NCI-H748 treated with DMSO at 0.1 percent for 48 hours (cell line): Measurements from ENCODE around the gene PDXDC1.
"Not testable (repeated sequence)": the region's sequence is repeated elsewhere in the genome, so short reads cannot be mapped to it uniquely, and the experiment has no call there.

ENCODE experiments used
- DNase-seq: peaks from one replicate; lab custom pipeline; 2025; lab: John Stamatoyannopoulos, UW

The PDXDC1 gene

DNA sequence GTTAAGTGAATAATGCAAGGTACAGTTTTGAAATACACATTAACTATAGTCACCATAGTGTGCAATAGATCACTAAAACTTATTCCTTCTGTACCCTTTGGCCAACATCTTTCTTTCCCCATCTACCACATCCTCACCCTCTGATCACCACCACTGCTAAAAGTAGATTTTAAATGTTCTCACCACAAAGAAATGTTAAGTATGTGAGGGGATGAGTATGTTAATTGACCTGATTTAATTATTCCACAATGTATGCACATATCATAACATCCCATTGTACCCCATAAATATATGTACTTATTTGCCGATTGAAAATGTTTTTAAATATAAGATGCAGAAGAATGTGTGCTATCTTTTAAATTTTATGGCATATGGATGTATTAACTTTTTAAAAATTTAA, 188.2 kb downstream of the PDXDC1 start:
- not testable (repeated sequence) for DNase-seq

- DNase-seq, result not testable (repeated sequence)
These were observed 191.4 kb downstream of the PDXDC1 start for GRCh38 chr16:15166177-15166576.

GRCh38 chr16:15168303-15168702, 193.5 kb downstream of the PDXDC1 start:
- DNase-seq, result not testable (repeated sequence)

- DNase-seq, result not testable (repeated sequence)
These were observed 194.3 kb downstream of the PDXDC1 start for GRCh38 chr16:15168953-15169652.

DNA sequence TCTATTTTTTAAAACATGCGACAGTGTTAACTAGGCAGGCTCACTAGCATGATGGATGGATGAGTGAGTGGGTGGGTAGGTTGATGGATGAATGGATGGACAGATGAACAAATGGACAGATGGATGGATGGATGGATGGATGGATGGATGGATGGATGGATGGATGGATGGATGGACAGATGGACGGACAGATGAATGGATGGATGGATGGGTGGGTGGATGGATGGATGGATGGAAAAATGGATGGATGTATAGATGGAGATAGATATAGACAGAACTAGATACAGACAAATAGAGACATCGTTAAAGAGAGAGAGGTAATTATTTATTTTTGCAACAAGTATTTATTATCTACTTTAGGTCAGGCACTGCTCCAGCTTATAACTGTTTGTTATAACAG, 205.1 kb downstream of the PDXDC1 start:
- DNase-seq, result not testable (repeated sequence)

GRCh38 chr16:15180946-15181345, 206.1 kb downstream of the PDXDC1 start:
- not testable (repeated sequence) for DNase-seq

- DNase-seq, result not testable (repeated sequence)
These were observed 209.2 kb downstream of the PDXDC1 start for GRCh38 chr16:15184000-15184399.
